Measurements from ENCODE around the gene CDIP1.

- TF ChIP-seq CTCF (IDR thresholded peaks at IDR 0.05; ENCODE audit: borderline replicate concordance, extremely low read depth, low read length, poor library complexity, severe bottlenecking) (no peak), EZH2 (IDR thresholded peaks at IDR 0.05; ENCODE audit: borderline replicate concordance, low read depth, low read length, severe bottlenecking) (no peak)
Measured at GRCh38 chr16:4524571-4524970, 14.0 kb downstream of the CDIP1 start.

Data from DND-41 (cell line).